H7 (cell line): ENCODE measurements around the gene PTPRJ. TPM values are rescaled to one million over a fixed set of nuclear protein-coding genes. Genes with fewer than 3 reads are reported as not detected.

ENCODE experiments used
- DNase-seq: peaks from one replicate; pipeline ENCODE4 v3.0.0; 2012
- H3K27me3 ChIP-seq: 2 replicates; pipeline ENCODE4 v1.6.0; 2011; ENCODE audit warnings: mild to moderate bottlenecking, low read length; ENCODE audit not compliant: control insufficient read depth, insufficient read depth
- H3K36me3 ChIP-seq: replicated peaks from 2 replicates; pipeline ENCODE4 v1.5.1; 2011; ENCODE audit warnings: low read length; ENCODE audit not compliant: control insufficient read depth, insufficient read depth
- H3K4me3 ChIP-seq: 2 replicates; pipeline ENCODE4 v1.5.1; 2011; ENCODE audit warnings: low read depth, mild to moderate bottlenecking, control low read depth, low read length, moderate library complexity; ENCODE audit not compliant: insufficient read depth
- total RNA-seq: library from RNA; depleted of rRNA; stranded (reverse); fragments of >200 nt; shearing (Covaris generic); gene quantifications from 2 replicates; pipeline ENCODE4 v1.2.3, GENCODE V29; 2014

The PTPRJ gene
- total RNA-seq, 1 experiment from 2014 or later = 10.0 TPM

DNA sequence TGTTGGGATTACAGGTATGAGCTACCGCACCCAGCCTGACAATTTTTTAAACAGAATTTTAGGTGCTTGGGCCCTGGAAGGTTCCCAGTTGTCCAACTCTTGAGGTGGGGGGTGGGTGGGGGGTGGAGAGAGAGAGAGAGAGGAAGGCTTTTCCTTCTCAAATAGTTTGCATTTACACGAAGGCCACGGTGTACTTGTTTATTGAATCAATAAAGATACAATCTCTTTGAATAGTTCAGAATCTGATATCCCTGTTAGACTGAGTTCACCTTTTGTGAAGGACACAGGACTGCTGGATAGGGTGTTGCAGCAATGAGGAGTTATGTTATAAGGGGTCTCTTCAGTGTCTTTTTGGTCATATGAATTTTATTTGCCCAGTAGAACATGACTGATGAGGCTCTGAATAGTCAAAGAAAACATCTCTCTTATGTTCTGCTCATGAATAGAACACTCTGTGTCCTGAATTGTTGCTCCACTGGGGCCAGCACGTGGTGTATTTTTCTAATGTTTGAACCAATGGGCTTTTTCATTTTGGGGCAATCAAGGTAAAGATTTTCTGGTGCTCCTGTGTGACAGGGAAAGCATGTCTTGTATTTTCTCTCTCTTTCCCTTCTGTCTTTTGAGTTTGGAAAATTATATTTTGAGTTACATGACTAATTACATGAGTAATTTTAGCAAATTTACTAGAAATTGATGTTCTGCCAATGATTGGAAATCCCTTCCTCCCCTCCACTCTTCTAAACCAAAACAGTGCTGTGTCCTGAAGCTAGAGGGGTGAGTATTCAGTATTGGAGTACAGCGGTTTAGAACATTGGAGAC, 61.7 kb downstream of the PTPRJ start:
- H3K27me3 ChIP-seq = no peaks in the 10 kb centered on the region
- DNase-seq = no peak
- no peak overlapping the region for H3K4me3 ChIP-seq
- no peaks in the 10 kb centered on the region for H3K36me3 ChIP-seq

DNA sequence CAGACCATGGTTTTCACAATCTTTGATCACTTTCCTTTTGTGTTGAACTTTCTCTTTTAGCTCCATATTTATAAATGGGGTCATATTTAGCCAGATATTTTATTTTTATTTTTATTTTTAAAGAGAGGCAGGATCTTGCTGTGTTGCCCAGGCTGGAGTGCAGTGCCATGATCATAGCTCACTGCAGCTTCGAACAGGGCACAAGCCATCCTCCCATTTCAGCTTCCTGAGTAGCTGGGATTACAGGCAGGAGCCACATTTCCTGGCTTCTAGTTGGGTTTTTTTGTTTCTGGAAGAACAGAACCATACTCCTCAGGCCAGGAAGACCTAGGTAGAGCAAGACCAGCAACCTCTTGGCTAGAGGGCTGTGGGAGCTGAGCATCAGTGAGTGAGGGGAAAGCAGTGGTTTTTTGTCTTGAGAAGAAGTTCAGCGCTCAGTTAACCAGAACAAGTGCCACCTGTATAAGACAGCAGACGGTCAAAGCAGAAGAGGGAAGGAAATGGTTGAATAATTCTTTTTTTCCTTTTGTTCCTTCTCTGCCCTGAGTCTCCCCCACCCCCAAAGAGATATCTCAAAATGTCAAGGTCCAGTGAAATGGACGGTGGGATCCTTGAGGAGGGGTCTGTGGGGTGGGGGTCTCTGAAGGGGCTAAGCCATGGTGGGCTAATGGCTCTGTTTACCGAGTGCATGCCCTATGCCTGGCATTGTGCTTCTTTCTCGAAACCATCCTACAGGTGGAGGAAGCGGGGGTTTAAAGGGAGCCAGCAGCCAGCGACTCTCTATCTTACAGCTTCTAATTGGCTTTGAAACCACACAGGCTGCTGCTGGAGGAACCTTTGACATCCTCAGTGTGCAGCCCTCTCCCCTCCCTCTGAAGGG, 63.0 kb downstream of the PTPRJ start:
- Histone ChIP-seq H3K4me3 (no peak overlapping the region), H3K36me3 (no peaks in the 10 kb centered on the region), H3K27me3 (no peaks in the 10 kb centered on the region)
- no peak for DNase-seq

- Histone ChIP-seq H3K36me3 (no peaks in the 10 kb centered on the region), H3K27me3 (no peaks in the 10 kb centered on the region), H3K4me3 (no peak overlapping the region)
- no peak for DNase-seq
Observed at GRCh38 chr11:48043991-48044512, 63.7 kb downstream of the PTPRJ start.

- H3K4me3 ChIP-seq = no peak overlapping the region
- H3K36me3 ChIP-seq = no peaks in the 10 kb centered on the region
- DNase-seq = no peak
- no peaks in the 10 kb centered on the region for H3K27me3 ChIP-seq
Observed at GRCh38 chr11:48044577-48044976, 64.2 kb downstream of the PTPRJ start.

DNA sequence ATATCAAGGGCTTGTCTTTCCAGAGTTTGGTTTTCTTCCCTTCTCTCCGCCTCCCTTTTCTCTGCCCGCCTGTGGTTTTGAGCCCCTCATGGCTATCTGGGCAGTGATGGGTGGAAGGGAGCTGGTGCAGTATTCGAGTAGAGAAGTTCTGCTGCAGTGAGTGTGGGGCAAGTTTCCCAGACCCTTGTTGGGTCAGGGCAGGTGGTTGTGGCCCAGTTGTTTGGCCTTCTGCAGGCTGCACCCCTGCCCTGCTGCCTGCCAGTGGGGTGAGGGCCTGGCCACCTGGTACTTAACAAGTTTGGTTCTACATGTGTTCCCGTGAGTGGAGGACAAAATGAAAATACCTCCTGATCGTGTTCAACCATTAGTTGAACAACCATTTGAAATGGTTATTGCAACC, 65.2 kb downstream of the PTPRJ start:
- no peaks in the 10 kb centered on the region for H3K27me3 ChIP-seq
- no peak overlapping the region for H3K4me3 ChIP-seq
- no peak for DNase-seq
- H3K36me3 ChIP-seq = no peaks in the 10 kb centered on the region

DNA sequence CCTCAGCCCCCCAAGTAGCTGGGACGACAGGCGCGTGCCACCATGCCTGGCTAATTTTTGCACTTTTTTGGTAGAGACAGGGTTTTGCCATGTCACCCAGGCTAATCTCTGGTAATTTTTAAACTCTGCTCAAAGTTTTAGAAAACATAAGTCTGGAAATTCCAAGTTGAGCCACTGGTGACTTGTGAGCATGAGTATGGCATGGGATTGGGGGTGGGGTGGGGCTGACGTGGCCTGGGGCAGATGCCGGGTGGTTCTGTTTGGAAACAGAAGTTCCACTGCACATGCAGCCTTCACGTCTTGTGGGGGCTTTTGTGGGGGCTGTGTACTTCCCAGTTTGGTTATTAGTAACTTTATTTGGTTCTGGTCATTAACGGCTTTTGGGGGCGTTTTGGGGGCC, 67.3 kb downstream of the PTPRJ start:
- no peaks in the 10 kb centered on the region for H3K27me3 ChIP-seq
- no peaks in the 10 kb centered on the region for H3K36me3 ChIP-seq
- DNase-seq = no peak
- no peak overlapping the region for H3K4me3 ChIP-seq

DNA sequence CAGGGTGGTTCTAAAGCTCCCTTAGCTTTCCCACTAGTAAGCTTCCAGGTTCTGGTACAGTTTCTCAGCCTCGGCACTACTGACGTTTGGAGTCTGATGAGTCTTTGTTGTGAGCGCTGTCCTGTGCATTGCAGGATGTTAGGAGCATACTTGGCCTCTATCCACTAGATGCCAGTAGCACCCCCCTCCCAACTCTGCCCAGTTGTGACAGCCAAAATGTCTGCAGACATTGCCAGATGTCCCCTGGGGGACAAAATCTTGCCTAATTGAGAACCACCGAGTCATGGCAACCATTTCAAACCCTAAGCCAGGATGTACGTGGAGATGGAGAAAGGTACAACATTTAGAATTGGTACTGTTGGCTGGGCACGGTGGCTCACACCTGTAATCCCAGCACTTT, 68.7 kb downstream of the PTPRJ start:
- Histone ChIP-seq H3K4me3 (no peak overlapping the region), H3K36me3 (no peaks in the 10 kb centered on the region), H3K27me3 (no peaks in the 10 kb centered on the region)
- no peak for DNase-seq

GRCh38 chr11:48050304-48050703, 69.9 kb downstream of the PTPRJ start:
- Histone ChIP-seq H3K36me3 (no peaks in the 10 kb centered on the region), H3K4me3 (no peak overlapping the region), H3K27me3 (no peaks in the 10 kb centered on the region)
- no peak for DNase-seq

DNA sequence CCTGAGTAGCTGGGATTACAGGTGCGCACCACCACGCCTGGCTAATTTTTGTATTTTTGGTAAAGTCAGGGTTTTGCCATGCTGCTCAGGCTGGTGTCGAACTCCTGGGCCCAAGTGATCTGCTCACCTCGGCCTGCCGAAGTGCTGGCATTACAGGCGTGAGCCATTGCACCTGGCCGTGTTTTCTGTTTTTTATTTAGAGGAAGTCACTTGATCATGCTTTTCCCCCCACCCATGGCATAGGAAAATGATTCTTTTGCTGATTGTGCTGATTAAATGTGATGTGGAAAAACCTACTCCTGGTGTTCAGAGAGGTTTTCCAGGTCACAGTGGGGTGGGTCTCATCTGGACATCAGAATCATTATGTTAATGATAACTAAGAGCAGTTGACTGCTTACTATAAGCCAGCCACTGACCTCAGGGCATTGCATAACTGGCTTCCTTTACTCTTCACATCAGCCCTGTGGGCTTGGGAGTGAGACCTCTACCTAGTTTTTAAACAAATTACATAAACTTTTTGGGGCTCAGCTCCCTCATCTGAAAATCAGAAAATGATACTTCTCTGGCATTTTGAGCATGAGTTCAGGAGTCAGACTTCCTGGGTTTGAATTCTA, 71.0 kb downstream of the PTPRJ start:
- no peaks in the 10 kb centered on the region for H3K36me3 ChIP-seq
- no peaks in the 10 kb centered on the region for H3K27me3 ChIP-seq

GRCh38 chr11:48052183-48053044, 72.1 kb downstream of the PTPRJ start:
- peak; percentile 45 for DNase-seq
- Histone ChIP-seq H3K36me3 (no peaks in the 10 kb centered on the region), H3K4me3 (no peak overlapping the region), H3K27me3 (no peaks in the 10 kb centered on the region)

More for the DNA sequence above, 71.0 kb downstream of the PTPRJ start:
- H3K4me3 ChIP-seq = no peak overlapping the region
- DNase-seq = no peak

DNA sequence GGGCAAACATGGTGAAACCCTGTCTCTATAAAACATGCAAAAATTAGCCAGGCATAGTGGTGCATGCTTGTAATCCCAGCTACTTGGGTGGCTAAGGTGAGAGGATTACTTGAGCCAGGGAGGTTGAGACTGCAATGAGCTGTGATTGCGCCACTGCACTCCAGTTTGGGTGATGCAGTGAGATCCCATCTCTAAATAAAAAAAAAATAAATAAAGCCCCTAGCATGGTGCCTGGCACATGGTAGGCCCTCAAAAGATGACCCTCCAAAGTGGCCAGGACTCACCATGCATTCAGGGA, 74.6 kb downstream of the PTPRJ start:
- Histone ChIP-seq H3K27me3 (no peaks in the 10 kb centered on the region), H3K36me3 (no peaks in the 10 kb centered on the region), H3K4me3 (no peak overlapping the region)
- DNase-seq = no peak

DNA sequence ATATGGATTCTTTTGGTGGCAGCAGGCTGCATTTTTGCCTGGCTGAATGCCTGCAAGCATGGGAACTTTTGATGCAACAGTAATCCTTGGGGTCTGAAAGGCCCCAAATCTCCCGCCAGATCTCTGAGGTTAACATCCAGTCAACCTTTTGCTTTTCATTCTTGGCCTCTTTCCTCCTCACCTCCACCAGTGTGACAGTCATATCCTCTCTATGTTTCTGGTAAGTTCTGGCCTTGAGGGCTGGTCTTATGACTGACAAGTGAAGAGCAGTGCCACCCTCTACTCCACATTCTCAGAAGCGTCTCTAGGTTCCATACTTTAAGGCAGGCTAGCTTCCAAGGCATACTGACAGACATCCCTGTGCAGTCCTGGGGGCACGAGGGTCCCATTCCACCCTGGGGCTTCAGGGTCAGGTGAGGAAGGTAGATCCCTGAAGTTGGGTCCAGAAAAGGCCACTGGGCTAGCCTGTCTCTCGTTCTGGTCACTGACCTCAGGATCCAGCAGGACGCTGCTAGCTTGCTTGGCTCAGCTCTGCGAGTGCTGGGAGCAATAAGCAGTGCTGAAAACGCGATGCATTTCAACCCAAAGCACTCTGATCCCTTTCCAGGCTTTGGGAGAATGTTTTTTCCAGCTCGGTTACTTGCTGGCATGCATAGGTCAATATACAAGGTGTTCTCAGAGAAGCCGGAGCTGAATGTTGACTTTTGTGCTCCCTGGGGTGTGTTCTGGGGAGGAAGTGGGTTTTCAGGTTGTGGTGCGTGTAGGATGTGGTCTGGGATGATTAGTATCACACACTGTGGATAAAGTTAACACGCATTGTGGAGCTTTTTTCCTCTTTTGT, 75.2 kb downstream of the PTPRJ start:
- Histone ChIP-seq H3K27me3 (no peaks in the 10 kb centered on the region), H3K4me3 (no peak overlapping the region), H3K36me3 (no peaks in the 10 kb centered on the region)
- no peak for DNase-seq

DNA sequence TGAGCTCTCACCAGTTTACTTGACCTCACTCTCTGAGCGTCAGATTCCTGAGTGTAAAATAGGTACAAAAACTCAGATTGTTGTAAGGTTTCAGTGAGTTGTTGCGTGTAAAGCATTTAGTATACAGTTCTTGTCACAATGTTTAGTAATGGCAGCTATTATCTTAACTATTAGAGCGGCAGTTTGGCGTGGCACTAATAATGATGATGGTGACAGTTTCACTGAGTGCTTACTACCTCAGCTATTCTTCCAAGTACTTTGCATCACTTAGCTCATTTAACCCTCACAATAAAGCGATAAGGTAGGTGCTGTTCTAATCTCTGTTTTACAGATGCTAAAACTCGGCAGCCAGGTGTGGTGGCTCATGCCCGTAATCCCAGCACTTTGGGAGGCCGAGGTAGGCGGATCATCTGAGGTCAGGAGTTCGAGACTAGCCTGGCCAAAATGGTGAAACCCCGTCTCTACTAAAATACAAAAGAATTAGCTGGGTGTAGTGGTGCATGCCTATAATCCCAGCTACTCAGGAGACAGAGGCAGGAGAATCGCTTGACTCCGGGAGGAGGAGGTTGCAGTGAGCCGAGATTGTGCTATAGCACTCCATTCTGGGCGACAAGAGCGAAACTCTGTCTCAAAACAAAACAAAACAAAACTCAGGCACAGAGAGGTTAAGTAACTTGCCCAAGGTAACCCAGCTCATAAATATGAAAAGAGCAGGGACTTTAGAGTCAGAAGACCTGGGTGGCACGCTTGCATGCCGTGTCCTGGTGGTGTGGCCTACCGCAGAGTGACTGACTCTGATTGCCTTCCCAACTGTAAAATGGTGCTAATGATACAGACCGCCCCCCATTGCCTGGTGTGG, 76.2 kb downstream of the PTPRJ start:
- Histone ChIP-seq H3K36me3 (no peaks in the 10 kb centered on the region), H3K4me3 (no peak overlapping the region), H3K27me3 (no peaks in the 10 kb centered on the region)
- DNase-seq = no peak
